ENCODE measurements around the gene TMEM145. TPM values are rescaled to one million over a fixed set of nuclear protein-coding genes. Genes with fewer than 3 reads are reported as not detected.

The TMEM145 gene
- polyA plus RNA-seq, 3 donors, result not detected

GRCh38 chr19:42279902-42280814 lies 33.0 kb upstream of the TMEM145 start:
- Mint-ChIP-seq H3K9me3 (no peaks in the 10 kb centered on the region), H3K27me3 (ENCODE audit: low read depth in 3 of 3) (peaks cover 0 to 2% (median 2%) of the 10 kb centered on the region in 3 donors), H3K4me3 (peak overlapping the region; percentile 80 to 89), H3K4me1 (peaks cover 40% of the 10 kb centered on the region), H3K36me3 (peaks cover 18 to 26% of the 10 kb centered on the region in 2 donors), H3K27ac (peak overlapping the region in 6 of 7 donors; percentile 64 to 91 (median 80))
- Histone ChIP-seq H4K20me1 (ENCODE audit: insufficient read depth, low read length) (peaks cover 61% of the 10 kb centered on the region), H3K79me2 (ENCODE audit: insufficient read depth, low read length) (peaks cover 69% of the 10 kb centered on the region), H3K4me2 (replicated peaks; ENCODE audit: extremely low read depth, low read length, poor library complexity, severe bottlenecking) (peak overlapping the region; percentile 79), H2AFZ (ENCODE audit: insufficient read depth, low read depth, low read length, poor library complexity, severe bottlenecking) (peak overlapping the region; percentile 65), H3K9ac (ENCODE audit: insufficient read depth, low read length, poor library complexity, severe bottlenecking) (peak overlapping the region; percentile 64), H3K36me3 (replicated peaks in 1 of 2; ENCODE audit: control insufficient read depth in 1 of 2, insufficient read depth in 2 of 2, low read length in 2 of 2) (peaks cover 8 to 25% of the 10 kb centered on the region in 2 donors), H3K4me1 (ENCODE audit: control insufficient read depth in 1 of 2, insufficient read depth in 2 of 2, low read length in 2 of 2) (peaks cover 52 to 78% of the 10 kb centered on the region in 2 donors), H3K9me3 (replicated peaks in 1 of 2; ENCODE audit: control insufficient read depth in 1 of 2, insufficient read depth in 1 of 2, low read length in 2 of 2) (no peaks in the 10 kb centered on the region), H3K27ac (ENCODE audit: low read depth in 1 of 2, low read length in 2 of 2) (peak overlapping the region in 1 of 2 donors; percentile 58), H3K27me3 (ENCODE audit: control insufficient read depth in 2 of 2, insufficient read depth in 2 of 2, low read length in 2 of 2) (no peaks in the 10 kb centered on the region), H3K4me3 (replicated peaks in 1 of 3; ENCODE audit: low read depth in 2 of 3, low read length in 3 of 3) (peak overlapping the region; percentile 78 to 94 (median 86))
- intact Hi-C loops (cut with micrococcal nuclease), result loop anchor here (5.0 to 10.0 kb wide), 5 partner anchors 38 to 148 kb away; partner anchors contain the start of genes GSK3A (in 2 of the 2) and POU2F2 (in 2 of the 2)
- peak; percentile 100 for TF ChIP-seq CTCF (IDR thresholded peaks at IDR 0.05)
- peak in 2 of 3 donors; percentile 55 to 58 for DNase-seq
- WGBS (ENCODE audit: insufficient coverage), result under 1% methylated on average over 72 of the region's 89 CpGs

- Mint-ChIP-seq H3K36me3 (peaks cover 16 to 23% of the 10 kb centered on the region in 2 donors), H3K27ac (peak overlapping the region in 1 of 7 donors; percentile 8), H3K27me3 (ENCODE audit: low read depth in 3 of 3) (peaks cover 0 to 4% (median 2%) of the 10 kb centered on the region in 3 donors), H3K4me3 (peak overlapping the region; percentile 45 to 78), H3K9me3 (no peaks in the 10 kb centered on the region), H3K4me1 (peaks cover 42% of the 10 kb centered on the region)
- Histone ChIP-seq H3K4me3 (replicated peaks in 1 of 3; ENCODE audit: low read depth in 2 of 3, low read length in 3 of 3) (peak overlapping the region; percentile 78 to 94 (median 86)), H3K36me3 (replicated peaks in 1 of 2; ENCODE audit: control insufficient read depth in 1 of 2, insufficient read depth in 2 of 2, low read length in 2 of 2) (peaks cover 4 to 22% of the 10 kb centered on the region in 2 donors), H3K79me2 (ENCODE audit: insufficient read depth, low read length) (peaks cover 72% of the 10 kb centered on the region), H4K20me1 (ENCODE audit: insufficient read depth, low read length) (peaks cover 64% of the 10 kb centered on the region), H3K9me3 (replicated peaks in 1 of 2; ENCODE audit: control insufficient read depth in 1 of 2, insufficient read depth in 1 of 2, low read length in 2 of 2) (no peaks in the 10 kb centered on the region), H3K9ac (ENCODE audit: insufficient read depth, low read length, poor library complexity, severe bottlenecking) (peak overlapping the region; percentile 64), H3K4me1 (ENCODE audit: control insufficient read depth in 1 of 2, insufficient read depth in 2 of 2, low read length in 2 of 2) (peaks cover 57 to 81% of the 10 kb centered on the region in 2 donors), H3K27me3 (ENCODE audit: control insufficient read depth in 2 of 2, insufficient read depth in 2 of 2, low read length in 2 of 2) (no peaks in the 10 kb centered on the region), H3K27ac (ENCODE audit: low read depth in 1 of 2, low read length in 2 of 2) (no peak overlapping the region), H3K4me2 (replicated peaks; ENCODE audit: extremely low read depth, low read length, poor library complexity, severe bottlenecking) (peak overlapping the region; percentile 79), H2AFZ (ENCODE audit: insufficient read depth, low read depth, low read length, poor library complexity, severe bottlenecking) (peak overlapping the region; percentile 65)
- intact Hi-C loops (cut with micrococcal nuclease), result loop anchor here (5.0 to 10.0 kb wide), 5 partner anchors 38 to 148 kb away; partner anchors contain the start of genes GSK3A (in 2 of the 2) and POU2F2 (in 2 of the 2)
- WGBS (ENCODE audit: insufficient coverage), result 0% methylated on average over 1 of the region's 20 CpGs
- peak in 1 of 3 donors; percentile 23 for DNase-seq
- TF ChIP-seq CTCF (IDR thresholded peaks at IDR 0.05), result no peak
Measured at GRCh38 chr19:42280815-42281145, 32.3 kb upstream of the TMEM145 start.
